Measurements from ENCODE around the gene PLEKHG7.

PLEKHG7 gene

DNA sequence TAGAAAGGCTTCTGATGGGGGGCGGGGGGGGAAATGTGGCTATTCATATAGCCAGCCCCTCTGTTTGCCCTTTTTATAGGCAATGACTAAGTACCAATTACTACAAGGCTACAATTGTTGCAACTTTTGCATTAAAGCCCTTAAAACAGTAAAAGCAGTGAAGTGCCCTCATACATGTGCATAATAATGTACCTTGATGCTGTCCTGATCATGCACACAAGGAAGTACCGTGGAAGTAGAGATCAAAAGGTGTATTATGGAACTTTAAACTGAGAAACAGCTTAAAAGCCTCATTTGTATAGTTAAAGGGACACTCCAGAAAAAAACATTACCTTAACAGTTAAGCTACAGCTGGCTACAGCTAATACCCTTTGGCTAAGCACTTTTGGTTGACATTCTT, 111.8 kb downstream of the PLEKHG7 start:
- DNase-seq, result no peak

DNA sequence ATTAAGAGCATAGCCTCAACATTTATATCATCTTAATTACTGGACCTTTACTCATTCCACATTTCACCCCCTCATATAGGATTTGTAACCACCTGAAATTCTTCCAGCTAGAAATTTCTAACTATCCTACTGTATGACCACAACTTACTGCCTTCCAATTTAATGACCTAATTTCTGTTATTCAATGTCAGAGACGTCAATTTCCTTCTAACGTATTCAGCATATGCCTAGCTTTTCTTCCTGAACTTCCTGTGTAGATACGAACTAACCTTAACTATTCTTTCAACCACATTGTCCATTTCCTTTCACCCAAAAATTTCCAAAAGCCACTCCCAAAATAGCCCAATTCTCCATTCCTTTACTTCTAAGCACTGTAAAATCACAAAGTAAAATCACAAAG, 118.4 kb downstream of the PLEKHG7 start:
- no peak for DNase-seq
